ENCODE data around the gene ADAMTSL4.

ADAMTSL4 gene

DNA sequence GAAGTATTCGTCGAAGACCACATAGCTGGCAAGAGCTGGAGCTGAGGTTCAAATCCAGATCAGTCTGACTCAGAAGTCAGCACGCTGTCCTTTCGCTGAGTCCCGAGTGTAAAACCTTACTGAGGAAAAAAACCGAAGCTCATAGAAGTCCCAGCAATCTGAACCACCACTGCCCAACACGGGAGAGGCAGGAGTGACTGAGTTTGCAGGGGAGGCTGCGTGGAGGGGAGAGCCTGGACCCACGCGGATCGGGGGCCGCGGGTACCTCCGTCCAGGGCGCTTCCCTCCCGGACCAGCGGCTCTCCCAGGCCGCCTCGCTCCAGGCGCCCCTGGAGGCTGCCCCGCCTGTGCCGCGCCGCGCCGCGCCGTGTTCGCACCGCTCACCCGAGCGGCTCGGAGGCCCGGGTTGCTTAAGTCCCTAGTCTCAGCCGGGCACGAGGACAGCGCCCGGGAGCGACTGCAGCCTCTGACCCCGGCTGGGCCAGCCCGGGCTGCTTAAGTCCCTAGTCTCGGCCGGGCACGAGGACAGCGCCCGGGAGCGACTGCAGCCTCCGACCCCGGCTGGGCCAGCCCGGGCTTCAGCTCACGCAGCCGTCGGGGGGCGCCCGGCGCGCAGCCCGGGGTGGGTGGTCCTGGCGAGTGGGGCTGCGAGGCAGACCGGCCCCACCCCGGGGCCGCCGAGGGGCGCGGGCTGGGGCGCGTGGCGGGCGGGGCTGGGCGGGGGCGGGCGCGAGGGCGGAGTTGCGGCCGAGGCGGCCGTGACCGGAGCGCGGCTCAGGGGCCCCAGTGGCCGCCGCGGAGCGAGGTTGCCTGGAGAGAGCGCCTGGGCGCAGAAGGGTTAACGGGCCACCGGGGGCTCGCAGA is at the start of gene ADAMTSL4:
ADAMTSL4 (plus strand) TSS at position 777 of the 864 bp plus-strand sequence. CDS start 2,881 bp downstream, outside the sequence.
- no peak for DNase-seq (ENCODE audit: low read depth in 3 of 3)

- no peak for DNase-seq (ENCODE audit: low read depth in 3 of 3)
These were observed 43.8 kb upstream of the ADAMTSL4 start for GRCh38 chr1:150505431-150505830.

- no peak for DNase-seq (ENCODE audit: low read depth in 3 of 3)
These were observed 41.0 kb upstream of the ADAMTSL4 start, which contains the start of gene ECM1 for GRCh38 chr1:150507912-150508864. TSS of gene ECM1 (plus strand) at chr1:150508109. CDS start at chr1:150508210, 101 bp downstream.

DNA sequence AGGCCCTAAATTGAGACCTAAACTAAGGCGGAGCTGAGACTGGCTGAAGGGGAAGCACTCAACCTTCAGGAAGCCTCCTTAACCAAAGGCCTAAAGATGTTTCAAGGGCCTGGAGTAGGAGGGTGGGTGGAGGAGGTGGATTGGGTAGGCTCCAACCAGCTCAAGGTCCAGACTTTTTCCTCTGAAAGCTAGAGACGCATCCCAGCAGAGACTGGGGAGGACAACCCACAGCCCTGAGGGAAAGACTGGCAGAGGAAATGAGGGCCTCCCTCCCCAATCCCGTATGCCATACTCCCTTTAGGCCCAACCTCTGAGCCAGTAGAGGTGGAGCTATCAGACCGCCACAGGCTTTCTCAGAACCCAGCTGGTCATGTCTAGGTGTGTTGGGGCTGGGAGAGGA is 40.2 kb upstream of the ADAMTSL4 start:
- no peak for DNase-seq (ENCODE audit: low read depth in 3 of 3)

DNA sequence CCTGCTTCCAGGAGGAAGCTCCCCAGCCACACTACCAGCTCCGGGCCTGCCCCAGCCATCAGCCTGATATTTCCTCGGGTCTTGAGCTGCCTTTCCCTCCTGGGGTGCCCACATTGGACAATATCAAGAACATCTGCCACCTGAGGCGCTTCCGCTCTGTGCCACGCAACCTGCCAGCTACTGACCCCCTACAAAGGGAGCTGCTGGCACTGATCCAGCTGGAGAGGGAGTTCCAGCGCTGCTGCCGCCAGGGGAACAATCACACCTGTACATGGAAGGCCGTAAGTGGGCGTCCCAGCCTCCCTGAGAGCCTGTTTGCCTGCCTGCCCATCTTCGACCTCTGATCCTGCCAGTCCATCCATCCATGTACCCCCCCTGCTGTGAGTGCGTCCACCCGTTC is 37.7 kb upstream of the ADAMTSL4 start:
- no peak for DNase-seq (ENCODE audit: low read depth in 3 of 3)

- DNase-seq (ENCODE audit: low read depth in 3 of 3), result no peak
These were observed 37.1 kb upstream of the ADAMTSL4 start for GRCh38 chr1:150511985-150512660.

- DNase-seq (ENCODE audit: low read depth in 3 of 3), result no peak
These were observed 36.4 kb upstream of the ADAMTSL4 start for GRCh38 chr1:150512846-150513245.

- DNase-seq (ENCODE audit: low read depth in 3 of 3), result no peak
These were observed 35.8 kb upstream of the ADAMTSL4 start for GRCh38 chr1:150513351-150513791.

DNA sequence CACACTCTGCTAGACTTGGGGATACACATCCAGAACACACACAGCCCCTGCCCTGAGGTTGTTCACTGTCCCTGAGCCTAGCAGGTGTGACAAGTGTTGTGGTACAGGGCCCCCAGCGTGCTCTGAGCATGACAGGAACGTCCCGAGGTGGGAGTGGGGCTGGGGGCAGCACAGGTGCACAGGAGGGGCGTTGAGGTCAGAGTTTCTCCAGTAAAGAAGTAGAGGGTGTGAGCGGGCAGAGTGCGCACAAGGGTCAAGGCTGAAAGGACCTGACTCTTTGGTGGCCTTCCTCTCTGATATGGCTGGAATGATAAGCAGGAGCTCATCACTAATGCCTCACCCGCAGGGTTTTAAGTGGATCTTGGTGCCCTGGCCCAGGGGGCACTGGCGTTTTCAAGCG is 34.9 kb upstream of the ADAMTSL4 start:
- DNase-seq (ENCODE audit: low read depth in 3 of 3), result no peak

DNA sequence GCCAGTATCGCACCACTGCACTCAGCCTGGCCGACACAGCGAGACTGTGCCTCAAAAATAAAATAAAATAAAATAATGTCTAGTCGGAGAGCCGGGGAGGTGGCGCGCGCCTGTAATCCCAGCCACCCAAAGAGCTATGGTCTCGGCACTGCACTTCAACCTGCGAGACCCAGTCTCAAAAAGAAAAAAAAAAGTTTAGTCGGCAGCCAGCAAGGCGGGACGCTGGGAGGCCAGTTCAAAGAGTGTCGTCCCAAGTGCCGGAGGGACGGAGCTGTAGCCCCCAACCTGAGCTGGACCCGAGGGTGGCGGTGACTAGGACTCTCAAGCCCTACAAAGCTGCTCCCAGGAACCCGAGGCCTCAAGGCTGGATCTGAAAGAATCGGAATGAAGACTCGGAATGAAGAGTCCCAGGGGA is 34.3 kb upstream of the ADAMTSL4 start:
- no peak for DNase-seq (ENCODE audit: low read depth in 3 of 3)

DNA sequence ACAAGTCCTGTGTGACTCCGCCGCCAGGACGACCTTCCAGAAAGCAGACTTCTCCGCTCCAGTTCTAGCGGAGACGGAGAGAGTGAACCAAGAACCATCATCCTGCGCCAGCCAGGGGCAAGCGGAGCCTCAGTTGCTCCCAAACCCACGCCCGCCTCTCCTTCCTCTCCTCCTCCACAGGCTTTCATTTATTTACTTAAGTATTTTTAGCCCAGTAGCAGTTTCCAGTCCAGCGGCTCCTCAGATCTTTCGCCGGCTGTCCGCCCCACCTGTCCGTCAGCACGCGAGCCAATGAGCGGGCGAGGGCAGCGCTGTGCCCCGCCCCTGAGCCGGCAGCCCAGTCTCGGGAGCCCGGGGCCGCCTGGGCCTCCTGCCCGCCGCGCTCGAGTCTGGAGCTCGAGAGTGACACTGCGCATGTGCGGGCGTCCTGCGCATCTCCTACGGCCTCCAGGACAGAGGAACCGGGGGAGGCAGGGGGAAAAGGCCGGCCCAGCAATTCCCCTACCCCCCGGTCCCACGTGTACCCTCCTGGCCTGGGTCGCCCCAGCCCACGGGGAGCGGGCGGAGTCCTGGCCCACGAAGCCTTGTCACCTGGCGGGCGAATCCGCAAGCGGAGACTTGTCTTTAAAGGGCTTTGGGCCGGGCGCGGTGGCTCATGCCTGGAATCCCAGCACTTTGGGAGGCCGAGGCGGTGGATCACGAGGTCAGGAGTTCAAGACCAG is 33.7 kb upstream of the ADAMTSL4 start, which contains the start of gene FALEC:
FALEC (plus strand) TSS at position 425 of the 722 bp plus-strand sequence.
- peak; percentile 77 to 93 (median 87) for DNase-seq (ENCODE audit: low read depth in 3 of 3)

GRCh38 chr1:150516050-150516591 is 33.1 kb upstream of the ADAMTSL4 start:
- DNase-seq (ENCODE audit: low read depth in 3 of 3), result peak in 1 of 3 experiments; percentile 5

DNA sequence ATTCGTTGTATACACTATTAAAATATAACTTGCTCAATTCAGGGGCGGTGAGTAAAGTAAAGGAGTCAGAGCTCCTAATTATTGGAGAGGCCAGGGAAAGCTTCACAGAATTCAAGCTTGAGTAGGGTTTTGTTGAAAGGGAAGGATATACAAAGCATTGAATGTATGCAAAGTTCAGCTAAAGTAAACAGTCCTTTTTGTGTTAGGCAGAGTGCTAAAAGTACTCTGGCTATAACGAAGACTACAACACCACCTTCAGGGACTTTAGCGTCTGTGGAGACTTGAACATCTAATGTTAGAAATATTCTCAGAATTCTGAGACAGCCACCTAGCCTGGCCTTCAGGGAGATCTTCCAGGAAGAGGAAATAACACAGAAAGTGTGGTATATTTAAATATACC is 32.6 kb upstream of the ADAMTSL4 start:
- DNase-seq (ENCODE audit: low read depth in 3 of 3), result no peak

DNA sequence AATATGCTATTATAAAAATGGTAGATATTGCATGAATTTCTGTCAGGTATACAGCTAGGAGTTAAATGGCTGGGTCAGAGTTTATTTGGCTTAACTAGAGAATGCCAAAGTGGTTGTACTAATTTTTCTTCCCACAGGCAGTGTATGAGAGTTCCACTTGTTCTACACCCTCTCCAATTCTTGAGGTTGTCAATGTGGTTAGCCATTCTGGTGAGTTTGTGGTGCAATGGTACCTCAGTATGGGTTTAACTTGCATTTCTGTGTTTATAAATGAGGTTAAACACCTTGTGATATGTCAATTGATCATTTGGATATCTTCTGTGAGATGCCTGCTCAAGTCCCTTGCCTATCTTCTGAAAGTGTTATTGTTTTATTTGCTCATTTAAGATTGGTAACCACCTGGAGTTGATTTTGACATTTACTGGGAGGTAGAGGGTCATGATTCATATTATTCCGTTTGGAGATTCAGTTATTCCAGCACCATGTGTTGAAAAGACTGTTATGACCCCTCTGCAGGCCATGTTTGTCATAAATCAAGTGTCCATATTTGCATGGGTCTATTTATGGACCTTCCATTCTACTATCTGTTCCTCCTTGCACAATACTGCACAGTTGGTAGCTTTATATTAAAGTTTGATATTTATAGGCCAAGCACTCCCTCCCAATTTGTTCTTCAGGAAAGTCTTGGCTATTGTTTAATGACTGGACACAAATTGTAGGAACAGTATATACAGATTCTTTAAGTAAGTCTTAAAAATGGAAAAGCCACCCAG is 27.8 kb upstream of the ADAMTSL4 start:
- DNase-seq (ENCODE audit: low read depth in 3 of 3), result no peak

DNA sequence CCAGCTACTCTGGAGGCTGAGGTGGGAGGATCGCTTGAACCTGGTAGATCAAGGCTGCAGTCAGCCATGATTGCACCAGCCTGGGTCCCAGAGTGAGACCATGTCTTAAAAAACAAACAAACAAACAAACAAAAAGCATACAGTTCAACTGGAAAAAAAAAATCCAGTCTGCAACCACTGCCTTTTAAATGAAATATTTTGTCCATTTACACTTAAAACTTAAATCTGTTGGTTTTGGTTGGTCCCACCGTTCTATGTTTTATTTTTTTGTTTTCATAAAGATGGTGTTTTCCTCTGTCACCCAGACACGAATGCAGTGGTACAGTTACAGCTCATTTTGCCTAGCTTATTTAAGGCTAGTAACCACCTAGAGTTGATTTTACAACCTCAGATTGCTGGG is 23.9 kb upstream of the ADAMTSL4 start:
- DNase-seq (ENCODE audit: low read depth in 3 of 3), result no peak

GRCh38 chr1:150528196-150528595 is 21.0 kb upstream of the ADAMTSL4 start:
- no peak for DNase-seq (ENCODE audit: low read depth in 3 of 3)

- no peak for DNase-seq (ENCODE audit: low read depth in 3 of 3)
These were observed 20.2 kb upstream of the ADAMTSL4 start for GRCh38 chr1:150529017-150529416.

DNA sequence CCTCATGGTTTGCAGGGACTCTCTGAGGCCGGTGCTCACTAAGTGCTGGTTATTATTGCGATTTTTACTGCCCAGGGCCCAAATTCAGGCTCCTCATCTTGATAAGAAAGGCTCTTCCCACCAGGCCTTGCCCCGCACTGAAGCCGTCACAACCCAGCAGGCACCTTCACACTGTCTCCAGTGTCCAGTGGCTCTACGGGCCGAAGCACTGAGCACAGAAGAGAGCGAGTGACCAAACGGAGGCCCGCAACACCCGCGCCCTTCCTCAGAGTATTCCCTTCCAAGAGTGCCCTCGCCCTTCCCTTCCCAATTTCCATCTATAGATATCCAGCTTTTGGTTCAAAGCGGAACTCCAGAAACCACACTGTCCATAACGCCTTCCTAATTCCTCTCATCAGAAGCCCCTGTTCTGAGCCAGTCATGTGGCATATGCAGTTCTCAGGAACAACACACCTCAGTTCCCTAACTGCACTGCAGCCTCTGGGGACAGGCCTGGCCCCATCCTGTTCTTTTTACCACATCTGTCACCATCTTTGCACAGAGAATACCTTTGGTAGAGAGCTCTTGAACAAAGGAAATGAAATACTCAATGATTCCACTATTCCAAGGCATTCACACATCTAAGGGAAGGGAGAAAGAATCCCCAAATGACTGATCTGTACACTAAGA is 18.6 kb upstream of the ADAMTSL4 start:
- no peak for DNase-seq (ENCODE audit: low read depth in 3 of 3)

DNA sequence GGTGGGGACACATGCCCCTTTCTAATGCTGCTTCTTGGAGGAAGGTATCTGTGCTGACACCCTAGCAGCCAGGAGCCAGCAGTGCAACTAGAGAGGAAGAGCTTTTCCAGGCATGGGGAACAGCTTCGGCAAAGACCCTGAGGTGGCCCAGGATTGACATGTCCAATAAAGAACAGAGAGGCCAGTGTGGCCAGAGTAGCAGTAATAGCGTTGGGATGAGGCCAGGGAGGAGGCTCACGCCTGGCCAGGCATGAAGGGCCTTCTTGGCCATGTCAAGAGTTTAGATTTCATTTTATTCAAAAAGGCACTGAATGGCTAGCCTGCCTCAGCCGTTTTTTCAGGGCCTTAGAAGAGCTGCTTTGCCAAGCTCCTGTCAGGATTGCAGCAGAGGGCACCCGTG is 16.3 kb upstream of the ADAMTSL4 start:
- no peak for DNase-seq (ENCODE audit: low read depth in 3 of 3)
